SK-N-MC (cell line): Measurements from ENCODE around the gene ZFAND3.

Experiments used
- EZH2 ChIP-seq: fragments of 200-600 bp; sonication (generic); IDR thresholded peaks from one replicate; pipeline ENCODE4 v1.6.1; 2017; ENCODE audit warnings: antibody characterized with exemption
- FOXP2 ChIP-seq: optimal IDR thresholded peaks from 2 replicates; pipeline ENCODE3; 2011; ENCODE audit warnings: mild to moderate bottlenecking, moderate library complexity; ENCODE audit not compliant: insufficient read depth; ENCODE audit errors: extremely low read length, control extremely low read depth
- POLR2AphosphoS5 ChIP-seq: IDR thresholded peaks from 2 replicates; pipeline ENCODE4 v1.6.1; 2012; ENCODE audit warnings: mild to moderate bottlenecking, low read depth, low read length, borderline replicate concordance

DNA sequence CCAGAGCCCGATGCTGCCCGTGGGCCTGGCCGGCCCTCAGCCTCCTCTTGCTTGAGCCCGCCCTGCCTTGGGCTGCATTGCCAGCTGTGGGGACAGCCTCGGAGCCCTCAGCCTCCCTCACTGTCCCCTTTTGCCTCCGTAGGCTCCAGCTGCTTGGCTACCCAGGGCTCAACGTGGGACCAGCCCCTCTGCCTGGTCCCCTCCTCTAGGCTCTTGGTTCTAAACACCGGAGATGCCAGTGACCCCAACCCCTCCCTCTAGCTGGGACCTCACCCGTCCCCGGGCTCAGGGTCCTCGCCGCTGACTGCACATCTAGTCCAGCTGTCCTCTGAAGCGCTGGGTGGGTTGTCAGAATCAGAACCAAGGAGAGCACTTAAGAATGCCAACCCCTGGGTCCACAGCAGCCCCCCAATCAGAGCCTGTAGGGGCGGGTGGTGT, 345.2 kb downstream of the ZFAND3 start:
- no peak for TF ChIP-seq EZH2
- TF ChIP-seq POLR2AphosphoS5 = no peak
- no peak for TF ChIP-seq FOXP2
